ENCODE results near the gene APOB. TPM values are rescaled to one million over a fixed set of nuclear protein-coding genes. Genes with fewer than 3 reads are reported as not detected.

Gene APOB
- polyA plus RNA-seq (ENCODE audit: insufficient read length in 4 of 4), result 1 to 10 TPM in 3 of 4 donors, under 1 TPM in 1; 0.90 to 2.1 (median 1.6) TPM

DNA sequence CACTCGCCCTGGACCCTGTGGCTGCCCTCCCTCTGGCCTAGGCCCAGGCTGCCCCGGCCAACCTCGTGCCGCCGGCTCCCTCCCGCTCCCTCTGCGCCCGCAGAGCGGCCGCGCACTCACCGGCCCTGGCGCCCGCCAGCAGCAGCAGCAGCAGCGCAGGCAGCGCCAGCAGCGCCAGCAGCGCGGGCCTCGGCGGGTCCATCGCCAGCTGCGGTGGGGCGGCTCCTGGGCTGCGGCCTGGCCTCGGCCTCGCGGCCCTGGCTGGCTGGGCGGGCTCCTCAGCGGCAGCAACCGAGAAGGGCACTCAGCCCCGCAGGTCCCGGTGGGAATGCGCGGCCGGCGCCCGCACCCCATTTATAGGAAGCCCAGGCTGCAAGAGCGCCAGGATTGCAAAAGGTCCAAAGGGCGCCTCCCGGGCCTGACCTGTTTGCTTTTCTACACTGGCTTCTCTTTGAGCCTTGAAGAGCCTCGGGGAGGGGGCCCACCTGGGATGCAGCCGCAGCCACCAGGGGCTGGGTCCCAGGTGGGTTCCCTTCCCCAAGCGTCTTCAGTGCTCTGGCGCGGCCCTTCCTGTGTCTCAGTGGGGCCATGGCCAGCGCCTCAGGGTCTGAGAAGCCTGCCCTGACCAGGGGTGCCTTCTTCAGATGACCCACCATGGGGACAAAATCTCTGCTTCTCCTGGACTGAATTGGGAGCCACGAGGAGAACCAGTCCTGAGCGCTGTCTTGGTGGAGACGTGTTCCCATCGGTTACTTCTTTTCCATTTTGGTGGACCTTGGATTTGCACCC is at the start of gene APOB:
Gene APOB, minus strand, starts transcription at position 330 of the 789 bp plus-strand sequence. Its CDS starts 128 bp downstream, at position 202.
- peak in 1 of 4 donors; percentile 4 for DNase-seq (ENCODE audit: low read depth in 4 of 4, low spot score in 3 of 4)

DNA sequence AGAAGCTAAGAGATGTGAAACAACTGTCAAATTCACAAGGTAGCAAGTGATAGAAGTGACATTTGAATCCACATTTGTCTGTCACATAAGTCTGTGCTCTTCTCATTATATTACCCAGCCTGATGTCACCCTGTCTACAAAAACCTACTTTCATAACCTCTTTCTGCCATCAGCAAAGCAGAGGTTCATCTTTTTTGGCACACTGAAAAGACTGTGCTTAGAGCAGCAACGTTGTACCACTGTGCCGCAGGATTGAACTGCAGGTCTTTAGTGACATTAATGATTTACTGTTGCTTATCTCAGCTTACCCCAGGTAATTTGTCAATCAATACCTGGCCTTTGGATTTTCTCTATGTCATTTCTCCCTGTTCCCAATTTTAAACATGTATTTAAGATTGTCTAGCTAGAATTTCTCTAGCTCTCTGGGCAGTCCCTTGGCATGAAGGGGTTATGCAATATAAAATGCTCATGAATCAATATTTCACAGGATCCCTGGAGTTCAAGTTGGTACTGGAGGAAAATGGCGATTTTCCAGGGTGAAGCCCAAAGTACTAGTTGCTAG is 48.5 kb upstream of the APOB start:
- DNase-seq (ENCODE audit: low read depth in 4 of 4, low spot score in 3 of 4), result no peak

- DNase-seq (ENCODE audit: low read depth in 4 of 4, low spot score in 3 of 4), result no peak
Observed at GRCh38 chr2:21084401-21084800, 40.5 kb upstream of the APOB start.

DNA sequence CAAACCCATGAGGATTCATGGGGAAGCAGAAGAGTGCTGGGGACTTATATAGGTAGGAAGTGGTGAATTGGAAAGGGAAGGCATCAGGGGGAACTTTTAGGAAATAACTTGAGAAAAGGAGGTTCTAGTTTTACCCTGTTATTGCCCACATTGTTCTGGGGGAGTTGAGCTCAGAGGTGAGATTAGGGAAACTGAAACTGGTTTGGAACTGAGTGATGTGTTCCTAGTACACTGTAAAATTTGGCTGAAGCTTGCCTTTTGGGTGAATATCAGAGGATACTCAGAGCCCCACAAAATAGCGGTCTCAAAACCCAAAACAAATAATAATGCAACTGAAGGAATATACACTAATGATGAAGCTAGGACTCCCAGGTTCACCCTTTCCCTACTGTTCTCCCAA is 39.6 kb upstream of the APOB start:
- DNase-seq (ENCODE audit: low read depth in 4 of 4, low spot score in 3 of 4), result no peak

DNA sequence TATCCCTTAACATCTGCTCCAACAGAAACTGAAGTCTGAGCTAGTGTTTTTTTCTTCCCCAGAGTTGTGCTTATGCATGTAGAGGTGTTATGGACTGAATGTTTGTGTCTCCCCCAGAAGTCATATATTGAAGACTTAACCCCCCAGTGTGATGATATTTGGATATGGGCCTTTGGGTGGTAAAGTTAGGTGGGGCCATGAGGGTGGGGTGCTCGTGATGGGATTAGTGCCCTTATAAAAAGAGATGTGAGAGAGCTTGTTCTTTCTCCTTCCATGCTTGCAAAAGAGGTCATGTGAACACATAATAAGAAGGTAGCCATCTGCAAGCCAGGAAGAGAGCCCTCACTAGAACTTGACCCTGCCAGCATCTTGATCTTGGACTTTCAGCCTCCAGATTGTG is 34.4 kb upstream of the APOB start:
- DNase-seq (ENCODE audit: low read depth in 4 of 4, low spot score in 3 of 4), result no peak

- no peak for DNase-seq (ENCODE audit: low read depth in 4 of 4, low spot score in 3 of 4)
Observed at GRCh38 chr2:21072477-21073242, 28.8 kb upstream of the APOB start.

DNA sequence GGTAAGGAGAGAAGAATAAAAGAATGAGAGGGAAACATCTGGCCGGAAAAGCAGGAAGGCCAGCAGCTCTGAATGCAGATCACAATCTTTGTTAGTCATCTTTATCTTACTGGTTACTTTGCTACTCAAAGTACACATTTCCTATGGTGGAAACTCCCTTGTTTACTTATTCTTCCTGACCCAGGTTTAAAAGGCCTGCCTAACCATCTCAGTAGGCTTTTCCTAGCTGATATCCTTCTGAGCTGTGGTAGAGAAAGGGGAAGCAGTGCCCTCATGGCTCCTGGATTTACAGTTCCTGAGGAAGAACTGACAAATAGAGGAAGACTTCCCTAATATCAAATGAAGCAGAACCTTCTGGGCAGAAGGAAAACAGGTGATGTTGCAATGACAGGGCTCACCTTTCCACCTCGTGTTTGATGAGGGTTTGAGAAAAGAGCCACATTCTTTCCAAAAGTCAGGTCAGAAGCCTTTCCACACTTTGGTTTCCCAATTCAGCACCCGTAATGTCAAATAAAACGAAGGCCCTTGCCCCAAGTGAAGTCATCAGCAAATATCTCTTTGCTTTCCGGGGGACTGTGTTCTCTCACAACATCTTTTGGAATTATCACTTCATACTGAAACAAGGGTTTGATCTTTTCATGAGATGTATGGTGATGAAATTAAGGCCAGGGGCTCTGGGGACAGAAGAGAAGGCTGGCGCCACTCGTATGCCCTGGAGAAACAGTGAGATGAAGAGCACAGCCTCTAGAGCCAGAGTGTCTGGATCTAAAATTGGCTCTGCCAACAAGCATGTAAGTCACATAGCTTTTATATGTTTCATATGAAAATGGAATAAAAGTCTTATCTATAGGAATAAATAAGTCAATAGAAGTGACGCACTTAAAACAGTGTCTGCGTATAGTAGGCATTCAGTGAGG is 26.7 kb upstream of the APOB start:
- no peak for DNase-seq (ENCODE audit: low read depth in 4 of 4, low spot score in 3 of 4)

- no peak for DNase-seq (ENCODE audit: low read depth in 4 of 4, low spot score in 3 of 4)
Observed at GRCh38 chr2:21069746-21070340, 26.0 kb upstream of the APOB start.

DNA sequence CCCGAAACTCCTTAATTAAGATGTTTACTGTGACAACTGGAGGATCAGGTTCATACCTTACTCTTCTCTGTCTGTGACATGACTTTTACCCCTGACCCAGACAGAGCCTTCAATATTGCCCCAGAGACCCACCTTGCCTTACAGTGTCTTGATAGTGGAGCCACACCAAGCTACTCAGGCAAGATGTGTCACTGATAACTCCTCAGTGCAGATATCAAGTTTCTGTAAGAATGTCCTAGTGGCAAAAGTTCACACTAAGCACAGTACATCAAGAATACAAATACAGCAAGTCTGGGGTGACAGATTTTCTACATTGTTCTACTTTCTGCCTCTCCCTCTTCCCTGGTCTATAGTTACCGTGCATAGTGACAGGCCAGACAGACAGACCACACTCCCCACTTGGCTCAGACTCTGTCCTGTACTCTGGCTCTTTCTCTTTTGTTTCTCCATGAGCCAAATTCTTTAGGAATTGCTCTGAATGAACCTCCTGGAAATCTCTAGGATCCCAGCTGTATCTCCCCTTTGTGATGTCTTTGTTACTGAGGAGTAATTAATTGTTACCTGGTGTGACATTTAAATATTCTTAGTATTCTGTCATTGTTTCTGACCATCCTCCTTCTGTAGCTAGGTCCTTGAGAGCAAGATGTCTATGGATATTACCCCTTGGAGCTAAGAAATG is 24.1 kb upstream of the APOB start:
- DNase-seq (ENCODE audit: low read depth in 4 of 4, low spot score in 3 of 4), result no peak

DNA sequence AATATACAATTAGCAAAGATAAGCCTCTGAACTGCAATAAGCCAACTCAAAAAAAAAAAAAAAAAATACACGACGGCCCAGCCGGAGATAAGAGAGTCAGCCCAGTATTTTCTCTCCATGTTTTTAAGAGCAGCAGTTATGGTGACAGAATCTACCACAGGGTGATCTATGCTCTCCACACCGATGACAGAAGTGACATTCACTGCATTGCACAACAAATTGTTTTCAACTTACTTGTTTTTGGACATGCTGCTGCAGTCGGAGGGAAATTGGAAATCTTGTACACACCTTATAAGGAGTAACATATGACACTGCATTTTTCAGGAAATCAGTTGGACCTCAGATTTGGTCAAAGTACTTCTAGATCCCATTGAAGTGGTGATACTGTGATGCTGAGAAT is 23.3 kb upstream of the APOB start:
- no peak for DNase-seq (ENCODE audit: low read depth in 4 of 4, low spot score in 3 of 4)

DNA sequence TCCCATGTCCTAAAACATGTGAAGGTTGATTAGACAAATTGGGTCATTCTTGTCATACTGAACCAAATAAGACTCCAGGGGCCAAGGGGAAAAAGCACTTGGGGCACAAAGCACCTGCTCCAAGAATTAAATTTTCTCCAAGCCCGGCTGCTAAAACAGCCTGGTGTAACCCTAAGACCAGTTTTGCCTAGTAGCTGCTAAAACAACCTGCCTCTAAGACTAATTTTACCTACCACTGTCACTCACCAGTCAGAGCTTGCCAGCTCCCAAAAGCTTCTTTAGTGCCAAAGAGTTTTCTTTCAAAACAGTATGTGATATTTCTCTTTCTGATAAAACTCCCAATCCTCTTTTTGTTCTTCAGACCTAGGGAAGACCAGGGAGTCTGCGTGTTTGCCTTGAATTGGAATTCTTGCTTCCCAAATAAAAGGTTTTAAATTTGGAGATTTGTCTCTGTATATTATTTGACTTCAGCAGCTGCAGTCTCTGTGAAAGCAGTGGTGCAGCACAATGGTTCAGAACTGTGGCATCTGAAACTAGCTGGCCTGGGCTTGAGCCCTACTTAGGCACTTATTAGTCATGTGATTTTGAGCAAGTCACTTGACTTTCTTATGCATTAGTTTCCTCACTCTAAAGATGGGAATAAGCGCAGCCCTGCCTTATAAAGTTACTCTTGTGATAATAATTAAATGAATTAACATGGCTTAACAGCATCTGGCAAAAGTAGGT is 16.2 kb upstream of the APOB start:
- no peak for DNase-seq (ENCODE audit: low read depth in 4 of 4, low spot score in 3 of 4)

DNA sequence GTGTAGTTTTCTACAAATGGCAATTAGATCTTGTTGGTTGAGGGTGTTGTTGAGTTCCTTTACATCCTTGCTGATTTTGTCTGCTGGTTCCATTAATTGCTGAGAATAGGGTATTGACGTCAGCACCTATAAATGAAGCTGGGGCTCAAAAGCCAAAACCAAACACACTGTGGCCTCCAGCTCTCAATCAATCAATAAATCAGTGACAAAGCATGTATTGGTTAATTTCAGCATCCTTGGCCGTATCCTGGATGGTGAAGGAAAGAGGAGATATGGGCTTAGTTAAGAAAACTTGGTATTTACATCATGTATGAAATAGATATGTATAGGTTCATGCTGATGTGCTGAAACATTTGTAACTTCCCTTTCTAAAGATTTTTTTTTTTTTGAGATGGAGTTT is 13.2 kb upstream of the APOB start:
- DNase-seq (ENCODE audit: low read depth in 4 of 4, low spot score in 3 of 4), result no peak

- DNase-seq (ENCODE audit: low read depth in 4 of 4, low spot score in 3 of 4), result no peak
Observed at GRCh38 chr2:21055879-21056790, 12.3 kb upstream of the APOB start.

- DNase-seq (ENCODE audit: low read depth in 4 of 4, low spot score in 3 of 4), result no peak
Observed at GRCh38 chr2:21055451-21055850, 11.6 kb upstream of the APOB start.

DNA sequence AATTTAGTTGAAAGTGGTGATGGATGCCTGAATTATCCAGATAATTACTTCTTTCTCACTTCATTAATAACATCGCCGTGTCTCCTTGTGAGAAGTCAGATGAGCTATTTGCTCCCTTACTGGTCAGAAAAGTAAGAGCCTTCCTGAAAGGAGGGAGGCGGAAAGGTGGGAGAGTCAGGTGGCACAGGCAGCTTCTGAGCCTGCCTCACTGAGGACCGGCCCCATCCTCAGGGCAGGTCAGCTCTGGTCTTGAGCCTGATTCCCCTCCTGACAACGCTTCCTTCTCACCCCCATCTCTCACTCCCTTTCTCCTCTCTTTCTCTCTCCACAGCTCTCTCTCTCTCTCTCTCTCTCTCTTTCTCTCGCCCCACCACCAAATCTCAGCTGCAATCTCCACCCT is 10.1 kb upstream of the APOB start:
- no peak for DNase-seq (ENCODE audit: low read depth in 4 of 4, low spot score in 3 of 4)

DNA sequence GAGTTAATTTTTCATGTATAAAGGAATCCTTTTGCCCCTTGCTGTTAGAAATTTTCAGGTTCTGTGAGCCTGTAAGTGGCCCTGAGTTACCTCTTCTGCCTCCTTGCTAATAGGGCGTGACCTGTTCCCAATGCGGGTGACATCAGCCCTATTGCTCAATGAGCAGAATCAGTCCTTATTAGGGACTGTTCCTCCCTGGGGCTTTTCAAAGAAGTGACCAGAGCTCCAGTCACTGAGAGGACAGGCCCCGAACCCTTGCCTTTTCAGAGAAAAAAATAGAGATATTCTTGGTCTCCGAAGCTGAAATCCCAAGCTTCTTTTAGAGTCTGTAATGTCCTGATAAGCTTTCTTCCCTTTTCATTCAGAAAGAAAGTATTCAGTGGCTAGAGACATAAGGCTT is 8.2 kb upstream of the APOB start:
- no peak for DNase-seq (ENCODE audit: low read depth in 4 of 4, low spot score in 3 of 4)

GRCh38 chr2:21050164-21050563 is 6.3 kb upstream of the APOB start:
- no peak for DNase-seq (ENCODE audit: low read depth in 4 of 4, low spot score in 3 of 4)

All from right renal pelvis (tissue), 4 donors.